Measurements from ENCODE around the gene SIPA1L3.

The SIPA1L3 gene

DNA sequence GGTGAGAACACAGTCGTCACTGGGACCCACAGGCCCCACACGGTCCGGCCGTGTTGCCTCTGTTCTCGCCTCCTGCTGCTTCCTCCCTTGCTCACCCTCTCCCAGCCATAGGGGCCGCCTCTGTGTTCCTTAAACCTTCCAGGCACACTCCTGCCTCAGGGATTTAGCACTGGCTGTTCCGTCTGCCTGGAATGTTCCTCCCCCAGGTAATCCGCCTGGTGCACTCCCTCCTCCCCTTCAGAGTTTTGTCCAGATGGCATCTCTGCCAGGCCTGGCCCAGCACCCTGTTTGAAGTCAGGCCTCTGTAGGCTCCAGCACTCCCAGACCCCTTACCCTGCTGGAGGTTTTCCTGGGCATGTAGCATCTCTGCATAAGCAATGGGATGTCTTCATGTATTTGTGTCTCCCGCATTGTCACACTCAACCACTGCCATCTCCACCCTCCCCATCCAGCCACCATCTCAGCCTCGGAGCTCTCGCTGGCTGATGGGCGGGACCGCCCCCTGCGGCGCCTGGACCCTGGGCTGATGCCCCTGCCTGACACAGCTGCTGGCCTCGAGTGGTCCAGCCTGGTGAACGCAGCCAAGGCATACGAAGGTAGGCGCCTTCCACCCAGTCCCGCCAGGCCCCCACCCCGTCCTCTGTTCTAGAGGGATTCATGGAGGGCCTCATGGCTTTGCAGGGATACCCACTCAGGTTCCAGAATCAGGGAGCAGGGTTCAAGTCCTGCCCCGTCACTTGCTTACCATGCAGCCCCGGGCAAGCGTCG lies 291.1 kb downstream of the SIPA1L3 start:
- DNase-seq: no peak

DNA sequence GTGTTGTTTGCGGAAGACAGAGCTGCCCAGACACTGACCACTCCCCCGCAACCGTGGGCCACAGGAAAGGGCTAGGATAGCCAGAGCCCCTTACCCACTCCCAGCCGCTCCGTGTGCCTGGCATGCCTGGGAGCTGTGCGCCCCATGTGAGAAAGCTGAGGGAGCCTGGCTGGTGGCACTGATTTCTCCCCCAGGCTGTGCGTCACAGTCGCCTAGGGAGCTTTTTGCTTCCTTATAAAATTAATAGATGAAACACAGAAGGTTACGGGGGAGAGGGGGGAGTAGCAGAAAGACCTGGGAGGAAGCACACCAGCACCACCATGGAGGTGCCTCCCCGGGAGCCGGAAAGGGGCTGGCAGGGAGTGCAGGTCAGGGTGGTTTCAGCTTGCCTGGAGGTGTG lies 292.3 kb downstream of the SIPA1L3 start:
- no peak for DNase-seq

DNA sequence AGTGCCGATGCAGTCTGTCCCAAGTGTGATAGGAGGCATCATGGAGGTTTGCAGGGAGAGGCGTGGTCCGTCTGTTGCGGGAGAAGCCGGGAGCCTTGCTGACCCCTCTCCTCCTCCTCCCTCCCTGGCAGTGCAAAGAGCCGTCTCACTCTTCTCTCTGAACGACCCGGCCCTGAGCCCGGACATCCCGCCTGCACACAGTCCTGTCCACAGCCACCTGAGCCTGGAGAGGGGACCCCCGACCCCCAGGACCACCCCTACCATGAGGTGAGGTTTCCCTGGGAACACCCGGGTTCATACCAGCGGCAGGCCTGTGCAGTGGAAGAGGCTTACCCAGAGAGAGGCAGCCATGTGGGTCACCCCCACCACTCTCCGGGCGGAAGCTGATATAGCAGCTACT lies 294.7 kb downstream of the SIPA1L3 start:
- DNase-seq: no peak

DNA sequence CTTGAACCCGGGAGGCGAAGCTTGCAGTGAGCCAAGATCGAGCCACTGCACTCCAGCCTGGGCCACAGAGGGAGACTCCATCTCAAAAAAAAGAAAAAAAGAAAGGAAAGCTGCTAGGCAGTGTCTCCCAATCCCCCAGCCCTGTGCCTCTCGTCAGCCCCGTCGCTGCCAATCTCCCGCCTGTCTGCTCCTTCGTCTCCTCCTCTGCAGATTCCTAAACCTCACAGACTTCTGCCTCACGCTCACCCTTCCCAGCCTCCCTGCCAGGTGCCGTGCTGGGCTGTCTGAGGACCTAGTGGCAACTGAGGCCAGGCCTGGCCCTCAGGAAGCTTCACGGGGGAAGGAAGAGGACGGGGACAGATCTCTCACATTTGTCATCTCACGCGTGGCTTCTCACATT lies 295.5 kb downstream of the SIPA1L3 start:
- no peak for DNase-seq

DNA sequence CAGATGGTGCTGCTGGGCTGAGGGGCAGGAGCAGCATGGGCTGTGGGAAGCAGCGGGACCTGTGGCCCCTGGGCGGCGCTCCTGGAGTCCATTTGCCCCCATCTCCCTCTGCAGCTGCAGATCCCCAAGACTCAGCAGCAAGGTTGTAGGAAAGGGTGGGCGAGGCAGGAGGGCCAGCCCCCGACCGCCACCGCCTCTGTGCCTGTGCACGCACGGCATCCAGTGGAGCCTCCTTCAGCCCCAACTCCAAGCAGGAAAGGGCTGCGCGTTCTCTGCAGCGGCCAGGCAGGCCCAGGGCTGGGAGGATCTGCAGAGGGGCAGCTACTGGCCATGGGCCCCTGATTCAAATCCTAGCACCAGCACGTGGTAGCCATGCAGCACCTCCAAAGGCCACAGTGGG lies 296.2 kb downstream of the SIPA1L3 start:
- DNase-seq: no peak

DNA sequence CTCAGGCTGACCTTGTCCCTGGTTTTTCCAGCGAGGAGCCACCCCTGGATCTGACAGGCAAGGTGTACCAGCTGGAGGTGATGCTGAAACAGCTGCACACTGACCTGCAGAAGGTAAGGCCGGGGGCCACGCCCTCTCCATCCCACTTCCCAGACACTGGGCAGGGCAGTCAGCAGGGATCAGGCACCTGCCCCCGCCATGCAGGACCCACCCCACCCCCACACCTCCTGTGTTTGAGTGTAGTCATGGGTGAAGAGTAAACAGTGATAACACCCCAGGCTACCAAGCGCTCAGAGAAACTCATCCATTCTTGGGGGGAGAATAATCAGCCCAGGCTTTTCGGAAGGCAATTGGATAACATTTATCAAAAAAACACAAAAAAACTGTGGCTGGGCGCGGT lies 297.1 kb downstream of the SIPA1L3 start:
- DNase-seq: no peak

DNA sequence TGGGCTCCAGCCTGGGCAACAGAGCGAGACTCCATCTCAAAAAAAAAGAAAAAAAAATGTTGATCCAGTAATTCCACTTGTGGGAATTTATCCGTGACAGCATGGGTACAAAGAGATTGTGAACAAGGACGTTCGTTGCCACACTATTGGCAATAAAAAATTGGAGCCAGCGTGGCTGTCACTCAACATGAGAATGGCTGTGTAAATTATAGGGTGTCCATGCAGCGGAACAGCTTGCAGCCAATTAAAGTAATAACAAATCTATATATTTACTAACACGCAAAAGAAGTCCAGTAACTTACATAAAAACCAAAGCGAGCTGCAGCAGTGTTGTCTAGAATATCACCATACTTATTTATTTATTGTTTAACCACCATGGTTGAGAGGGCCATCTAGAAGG lies 297.7 kb downstream of the SIPA1L3 start:
- no peak for DNase-seq

DNA sequence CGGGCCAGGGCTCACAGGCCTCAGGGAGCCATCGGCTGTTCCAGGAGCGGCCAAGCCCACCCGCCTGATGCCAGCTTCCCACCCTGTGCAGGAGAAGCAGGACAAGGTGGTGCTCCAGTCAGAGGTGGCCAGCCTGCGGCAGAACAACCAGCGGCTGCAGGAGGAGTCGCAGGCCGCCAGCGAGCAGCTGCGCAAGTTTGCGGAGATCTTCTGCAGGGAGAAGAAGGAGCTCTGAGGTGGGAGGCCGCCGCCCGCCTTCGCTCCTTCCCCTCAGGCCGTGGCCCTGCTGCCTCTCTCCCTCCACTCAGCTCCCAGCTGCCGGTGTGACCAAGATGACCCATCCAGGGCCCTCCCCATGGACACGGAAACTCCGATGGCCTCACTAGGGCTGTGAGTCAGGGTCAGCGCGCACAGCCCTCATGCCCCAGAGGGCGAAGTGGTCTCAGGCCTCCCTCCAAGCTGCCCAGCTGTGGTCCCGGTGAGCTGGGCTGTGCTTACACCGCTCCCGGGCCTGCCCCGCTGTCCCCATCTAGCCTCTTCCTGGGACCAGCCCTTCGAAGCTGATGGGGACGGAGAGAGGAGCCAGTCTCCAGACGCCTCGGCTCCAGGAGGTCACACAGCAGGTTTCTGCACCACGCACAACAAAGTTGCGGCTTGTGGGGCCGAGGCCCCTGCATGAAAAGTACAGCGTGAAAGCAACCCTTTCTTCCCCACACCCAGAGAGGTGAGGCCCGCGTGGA lies 299.2 kb downstream of the SIPA1L3 start:
- no peak for DNase-seq

DNA sequence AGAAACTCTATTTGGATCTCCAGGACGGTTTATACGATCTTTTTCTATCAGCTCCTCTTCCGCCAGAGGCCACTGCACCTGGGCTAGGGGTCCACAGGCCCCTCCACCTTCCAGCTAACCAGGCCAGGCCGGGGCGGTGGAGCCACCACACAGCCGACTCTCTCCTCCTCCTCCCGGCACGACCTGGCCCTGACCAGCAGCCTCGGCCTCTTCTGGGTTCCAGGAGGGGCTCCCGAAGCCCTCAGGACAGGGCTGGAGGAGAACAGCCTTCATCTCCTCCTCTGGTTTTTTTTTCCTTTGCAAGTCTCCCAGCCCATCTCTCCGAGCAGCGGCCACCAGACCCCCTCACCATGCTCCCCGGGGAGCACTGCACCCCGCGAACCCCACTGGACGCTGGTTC lies 299.9 kb downstream of the SIPA1L3 start:
- no peak for DNase-seq

DNA sequence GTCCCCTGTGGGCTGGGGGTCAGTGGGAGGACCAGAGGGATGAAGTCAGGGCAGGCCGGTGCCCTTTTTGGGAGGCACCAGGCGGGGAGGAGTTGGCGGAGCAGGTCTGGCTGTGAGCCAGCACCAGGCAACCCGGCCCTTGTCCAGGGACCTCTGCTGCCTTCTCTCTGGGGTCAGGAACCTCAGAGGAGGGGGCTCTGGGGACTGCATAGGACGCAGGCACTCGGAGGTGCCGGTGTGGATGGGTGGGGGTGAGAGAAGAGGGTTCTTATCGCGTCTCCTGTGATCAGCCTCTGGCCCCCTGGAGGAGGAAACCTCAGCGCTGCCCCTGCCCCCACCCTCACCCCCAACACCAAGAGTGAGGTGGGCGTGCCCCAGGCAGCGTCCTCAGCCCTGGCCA lies 300.5 kb downstream of the SIPA1L3 start:
- no peak for DNase-seq

DNA sequence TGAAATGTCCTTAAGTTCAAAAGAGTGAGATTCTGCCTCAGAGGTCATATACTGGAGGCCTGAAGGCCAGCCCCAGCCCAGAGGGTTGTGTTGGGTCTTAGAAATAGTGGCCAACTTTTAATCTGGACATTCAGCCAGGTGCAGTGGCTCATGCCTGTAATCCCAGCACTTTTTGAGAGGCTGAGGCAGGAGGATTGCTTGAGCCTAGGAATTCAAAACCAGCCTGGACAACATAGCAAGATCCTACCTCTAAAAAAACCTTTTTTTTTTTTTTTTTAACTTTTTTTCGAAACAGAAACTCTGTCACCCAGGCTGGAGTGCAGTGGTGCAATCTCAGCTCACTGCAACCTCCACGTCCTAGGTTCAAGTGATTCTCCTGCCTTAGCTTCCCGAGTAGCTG lies 301.6 kb downstream of the SIPA1L3 start:
- no peak for DNase-seq

DNA sequence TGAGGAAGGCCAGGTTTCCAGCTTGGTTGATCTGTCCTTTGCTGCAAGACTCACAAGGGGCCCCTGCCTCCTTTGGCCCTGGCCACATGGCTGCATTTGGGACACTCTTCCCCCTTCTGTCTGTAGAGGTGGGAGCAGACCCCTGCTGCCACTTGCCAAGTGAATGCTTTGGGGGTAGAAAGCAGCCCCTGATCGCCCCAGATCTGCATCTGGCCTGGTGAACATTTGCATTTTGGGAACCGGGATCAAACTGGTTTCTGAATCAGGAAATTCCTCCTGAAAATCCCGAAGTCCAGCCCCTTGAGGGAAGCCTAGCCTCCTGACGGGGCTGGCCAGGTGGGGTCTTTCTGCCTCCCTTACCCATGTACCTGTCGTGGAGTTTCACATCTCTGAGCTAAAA lies 302.1 kb downstream of the SIPA1L3 start:
- DNase-seq: no peak

DNA sequence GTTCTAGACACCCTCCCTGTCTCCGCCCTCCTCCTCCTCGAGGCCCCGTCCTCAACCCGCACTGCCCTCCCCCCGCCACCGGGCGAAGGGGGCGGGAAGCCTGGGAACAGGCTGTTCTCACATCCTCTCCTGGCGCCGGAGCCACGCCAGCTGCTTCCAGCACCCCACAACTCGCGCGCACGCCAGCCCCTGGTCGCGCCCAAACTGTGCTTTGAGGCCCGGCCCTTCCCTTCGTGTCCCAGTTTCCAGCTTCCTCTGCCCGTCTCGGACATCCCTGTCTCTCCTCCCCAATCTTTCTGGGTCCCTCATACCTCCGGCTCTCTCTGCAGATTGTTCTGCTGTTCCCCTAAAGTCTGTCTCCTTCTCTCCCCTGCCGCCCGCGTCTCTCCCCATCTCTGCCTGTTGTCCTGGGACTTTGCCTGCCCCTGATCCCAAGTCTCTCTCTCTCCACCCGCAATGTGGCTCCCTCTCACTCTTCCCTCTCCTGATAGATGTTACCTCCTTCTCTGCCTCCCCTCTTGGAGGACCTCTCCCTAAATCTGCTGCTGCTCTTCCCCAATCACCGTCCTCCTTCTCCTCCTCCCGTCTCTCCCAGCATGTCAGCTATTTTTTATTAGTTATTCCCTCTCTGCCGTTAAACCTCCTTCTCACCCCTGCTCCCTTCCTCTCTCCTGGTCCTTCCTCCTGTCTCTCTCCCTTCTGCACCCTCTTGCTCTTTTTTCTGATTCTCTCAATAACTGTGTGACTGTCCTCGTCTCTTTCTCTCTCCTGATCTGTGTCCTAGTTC lies 302.9 kb downstream of the SIPA1L3 start:
- no peak for DNase-seq

DNA sequence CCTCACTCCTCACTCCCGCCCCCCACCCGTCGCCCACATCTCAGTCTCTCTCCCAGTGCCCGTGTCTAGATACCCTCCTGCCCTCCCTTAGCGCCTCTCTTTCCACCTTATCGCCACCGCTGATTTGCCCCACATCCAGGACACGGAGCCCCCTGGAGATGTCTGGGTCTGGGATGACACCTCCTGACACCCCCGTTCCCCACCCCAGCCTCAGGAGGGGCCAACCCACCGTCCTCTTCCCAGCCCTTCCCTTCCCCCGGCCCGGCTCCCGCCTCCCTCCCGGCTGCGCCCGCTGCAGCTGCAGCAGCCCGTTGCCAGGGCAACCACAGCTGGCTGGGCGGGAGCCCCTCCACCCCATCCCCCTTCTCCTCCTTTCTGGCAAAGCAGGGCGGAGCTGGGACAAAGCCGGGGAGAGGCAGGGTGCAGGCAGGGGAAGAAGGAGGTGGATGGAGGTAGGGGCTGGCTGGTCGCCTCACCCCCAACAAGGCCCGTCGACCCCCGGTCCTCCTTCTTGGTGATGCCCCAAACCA lies 303.5 kb downstream of the SIPA1L3 start:
- DNase-seq: no peak

DNA sequence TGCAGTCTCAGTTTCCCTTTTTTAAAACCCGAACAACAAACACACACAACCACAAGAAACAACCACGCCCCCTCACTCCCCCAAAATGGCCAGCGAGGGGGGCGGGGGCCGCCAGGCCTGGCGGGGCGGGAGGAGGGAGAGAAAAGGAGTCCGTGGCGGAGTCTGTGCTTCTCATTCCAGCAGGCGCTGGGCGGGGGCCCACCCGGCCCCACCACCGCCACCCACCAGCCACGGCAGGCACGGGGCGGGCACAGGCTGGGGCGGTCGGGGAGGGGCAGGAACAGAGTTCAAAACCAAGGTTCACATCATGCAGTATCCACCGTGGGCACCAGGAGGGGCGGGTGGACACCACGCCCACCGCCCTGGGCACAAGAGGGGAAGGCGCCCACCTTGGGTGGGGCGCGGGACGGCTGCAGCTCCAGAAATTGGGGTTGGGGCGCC lies 304.2 kb downstream of the SIPA1L3 start:
- no peak for DNase-seq

DNA sequence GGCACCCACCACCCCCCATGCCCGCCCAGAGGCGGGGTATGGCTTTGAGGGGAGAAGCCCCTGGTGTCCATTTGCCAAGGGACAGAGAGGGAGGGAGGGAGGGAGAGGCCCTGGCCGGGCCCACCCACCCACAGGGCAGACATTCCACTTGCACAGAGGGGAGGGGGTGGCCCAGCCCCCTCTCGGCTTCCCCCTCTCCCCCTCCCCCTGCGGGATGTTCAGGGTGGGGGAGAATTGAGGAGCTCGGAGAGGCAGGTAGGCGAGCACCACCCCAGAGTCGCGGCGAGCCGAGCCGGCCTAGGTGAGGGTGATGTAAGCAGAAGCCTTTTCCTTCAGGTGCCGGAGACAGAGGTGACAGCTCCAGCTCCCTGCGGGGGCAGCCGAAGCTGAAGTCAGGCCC lies 304.8 kb downstream of the SIPA1L3 start:
- no peak for DNase-seq

DNA sequence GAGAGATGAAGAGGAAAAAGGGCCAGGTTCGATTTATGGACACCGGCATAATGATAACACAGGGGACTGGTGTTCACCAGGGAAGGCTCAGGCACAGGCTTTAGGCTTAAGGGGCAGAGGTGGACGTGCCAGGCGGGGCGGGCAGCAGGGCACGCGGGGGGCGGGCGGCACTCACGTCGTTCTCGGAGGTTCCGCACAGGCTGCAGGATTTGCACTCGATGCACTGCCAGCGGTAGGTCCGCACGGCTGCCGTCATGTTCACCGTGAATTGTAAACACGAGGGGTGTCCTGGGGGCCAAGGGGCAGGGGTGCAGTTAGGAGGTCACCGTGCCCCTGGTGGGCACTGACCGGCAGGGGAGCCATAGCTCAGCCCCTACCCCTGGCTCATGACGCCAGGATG lies 306.5 kb downstream of the SIPA1L3 start:
- no peak for DNase-seq

DNA sequence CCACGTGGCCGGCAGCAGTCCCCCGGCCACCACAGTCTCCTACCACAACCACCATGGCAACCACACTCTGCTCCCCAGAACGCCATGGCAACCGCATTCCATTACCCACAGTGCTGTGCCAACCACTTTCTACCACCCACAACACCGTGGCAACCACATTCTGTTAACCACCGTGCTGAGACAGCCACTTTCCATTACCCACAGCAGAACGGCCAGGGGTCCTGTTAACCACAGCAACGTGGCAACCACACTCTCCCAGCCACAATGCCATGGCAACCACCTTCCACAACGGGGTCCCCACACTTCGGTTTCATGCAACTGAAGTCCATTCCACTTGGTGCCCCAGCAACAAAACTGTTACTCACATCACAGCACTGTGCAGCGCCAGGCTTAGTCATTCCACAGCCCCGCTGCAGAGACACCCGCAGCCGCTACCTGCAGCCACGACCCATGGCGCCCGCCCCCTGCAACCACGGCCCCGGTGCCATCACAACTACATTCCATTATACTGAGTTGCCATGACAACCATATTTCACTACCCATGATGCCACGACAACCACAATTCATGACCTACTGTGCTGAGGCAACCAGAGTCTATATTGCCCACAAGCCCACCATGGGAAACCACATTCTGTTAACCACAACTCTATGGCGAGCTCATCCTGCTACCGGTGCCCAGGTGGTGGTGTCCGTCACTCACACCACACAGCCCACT lies 307.1 kb downstream of the SIPA1L3 start:
- peak; percentile 85 for DNase-seq

DNA sequence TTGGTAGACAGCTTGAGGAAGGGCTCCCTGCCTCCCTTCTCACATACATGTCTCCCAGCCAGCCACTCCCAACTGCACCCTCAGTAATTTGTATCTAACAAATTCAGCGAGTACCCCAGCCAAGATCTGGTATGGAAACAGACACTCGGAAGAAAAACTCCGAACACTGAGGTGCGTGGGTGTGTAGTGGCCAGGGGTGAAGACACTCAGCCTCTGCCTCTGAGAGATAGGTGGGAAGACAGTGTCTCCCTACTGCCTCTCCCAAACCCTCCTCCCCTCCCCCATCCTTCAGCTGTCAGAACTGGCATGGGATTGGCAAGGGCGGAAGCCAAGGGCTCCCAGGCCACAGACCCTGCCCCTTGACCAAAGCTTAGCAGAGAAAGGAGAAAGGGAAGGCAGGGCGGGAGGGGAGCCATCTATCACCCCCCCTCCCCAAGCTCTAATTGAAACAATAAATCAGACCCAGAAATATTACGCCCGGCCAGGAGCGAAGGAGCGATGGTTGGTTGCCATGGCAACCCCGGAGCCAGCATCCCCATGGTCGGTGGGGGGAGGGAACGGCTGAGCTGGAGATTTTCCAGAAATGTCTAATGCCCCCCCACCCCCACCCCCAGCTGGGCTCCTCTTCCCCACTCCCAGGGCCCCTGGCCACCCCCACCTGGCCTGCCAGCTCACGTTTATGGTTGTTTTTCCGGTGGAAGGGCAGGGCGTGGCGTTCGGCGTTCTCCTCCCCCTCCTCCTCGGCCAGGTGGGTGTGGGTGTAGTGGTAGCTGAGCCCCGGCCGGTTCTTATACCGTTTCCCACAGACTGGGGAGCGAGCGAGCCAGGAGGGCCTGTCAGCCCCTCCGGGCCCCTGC lies 310.0 kb downstream of the SIPA1L3 start:
- DNase-seq: peak; percentile 19

DNA sequence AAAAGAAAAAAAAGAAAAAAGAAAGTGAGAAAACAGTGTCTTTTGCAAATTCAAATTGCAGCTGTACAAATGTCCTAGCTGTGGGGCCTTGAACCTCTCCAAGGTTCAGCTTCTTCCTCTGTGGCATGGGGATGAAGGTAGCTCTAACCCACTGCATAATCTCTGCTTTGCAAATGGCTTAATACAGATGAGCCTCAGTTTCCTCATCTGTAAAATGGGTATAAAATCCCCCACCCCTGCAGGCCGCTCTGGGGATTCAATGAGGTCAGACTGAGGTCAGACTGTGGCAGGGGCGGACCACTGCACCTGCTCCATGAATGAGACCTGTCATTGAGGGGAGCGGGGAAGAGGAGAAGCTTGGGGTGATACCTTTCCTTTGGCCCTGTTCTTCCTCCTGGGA lies 311.2 kb downstream of the SIPA1L3 start:
- no peak for DNase-seq

DNA sequence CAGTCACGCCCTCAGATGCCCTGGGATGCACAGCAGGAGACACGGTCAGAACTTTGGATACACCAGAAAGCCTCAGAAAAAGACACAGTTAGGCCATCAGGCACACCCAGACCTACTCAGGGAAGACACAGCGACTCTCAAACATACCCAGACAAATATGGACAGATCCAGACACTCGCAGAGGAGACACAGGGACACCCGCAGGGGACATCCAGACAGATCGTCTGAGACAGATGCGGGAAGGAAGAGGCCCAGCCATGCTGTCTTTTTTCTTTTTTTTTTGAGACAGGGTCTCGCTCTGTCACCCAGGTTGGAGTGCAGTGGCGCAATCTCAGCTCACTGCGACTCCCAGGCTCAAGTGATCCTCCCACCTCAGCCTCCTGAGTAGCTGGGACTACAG lies 312.2 kb downstream of the SIPA1L3 start:
- no peak for DNase-seq

DNA sequence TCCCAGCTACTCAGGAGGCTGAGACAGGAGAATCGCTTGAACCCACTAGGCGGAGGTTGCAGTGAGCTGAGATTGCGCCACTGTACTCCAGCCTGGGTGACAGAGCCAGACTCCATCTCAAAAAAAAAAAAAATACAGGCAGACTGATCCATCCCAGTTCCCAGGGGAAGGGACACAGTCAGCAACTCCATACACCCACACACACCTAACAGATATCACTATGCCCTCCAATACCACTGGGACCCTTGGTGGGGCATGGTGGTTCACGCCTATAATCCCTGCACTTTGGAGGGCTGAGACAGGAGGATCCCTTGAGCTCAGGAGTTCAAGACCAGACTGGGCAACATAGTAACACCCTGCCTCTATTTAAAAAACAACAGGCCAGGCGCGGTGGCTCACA lies 314.4 kb downstream of the SIPA1L3 start:
- DNase-seq: no peak

Data from activated CD4-positive, alpha-beta T cell treated with anti-CD3 and anti-CD28 coated beads for 48 hours (primary cell).